Lower leg skin (tissue), 3 donors: ENCODE measurements around the gene BNIP5.

Source experiments
- POLR2A ChIP-seq, 2 donors: fragments of 450-650 bp; IDR thresholded peaks; one replicate each; pipeline ENCODE4 v1.6.1; 2016 to 2017; ENCODE audit warnings: antibody characterized with exemption in 2 of 2, mild to moderate bottlenecking in 1 of 2, moderate library complexity in 1 of 2
- TF ChIP-seq, protein P1 (sequence below), 3 donors: fragments of 450-650 bp; IDR thresholded peaks; one replicate each; pipeline ENCODE4 v1.5.1; 2016; ENCODE audit warnings: antibody characterized with exemption in 3 of 3, mild to moderate bottlenecking in 3 of 3, moderate library complexity in 2 of 3

DNA sequence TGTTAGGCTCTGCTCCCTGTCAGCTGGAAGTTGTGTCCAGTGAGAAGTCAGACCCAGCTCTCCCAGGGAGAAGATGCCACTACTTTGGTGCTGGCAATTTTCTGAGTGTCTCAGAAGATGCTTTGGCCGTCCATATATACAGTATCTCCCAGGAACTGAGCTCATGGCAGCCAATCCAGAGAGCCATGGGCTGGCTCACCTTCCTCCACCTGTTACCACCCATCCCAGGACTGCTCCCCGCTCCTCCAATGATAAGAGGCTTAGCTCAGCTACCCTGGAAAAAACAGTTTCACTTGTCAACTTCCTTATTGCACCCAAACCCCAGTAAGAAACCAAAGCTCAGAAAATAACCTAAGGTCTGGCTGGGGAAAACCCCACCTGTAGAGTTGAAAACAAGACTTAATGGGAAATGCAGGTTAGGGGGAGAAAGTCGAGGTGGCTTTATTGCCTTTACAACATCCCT is at the start of gene BNIP5:
- TF ChIP-seq, protein P1, sequence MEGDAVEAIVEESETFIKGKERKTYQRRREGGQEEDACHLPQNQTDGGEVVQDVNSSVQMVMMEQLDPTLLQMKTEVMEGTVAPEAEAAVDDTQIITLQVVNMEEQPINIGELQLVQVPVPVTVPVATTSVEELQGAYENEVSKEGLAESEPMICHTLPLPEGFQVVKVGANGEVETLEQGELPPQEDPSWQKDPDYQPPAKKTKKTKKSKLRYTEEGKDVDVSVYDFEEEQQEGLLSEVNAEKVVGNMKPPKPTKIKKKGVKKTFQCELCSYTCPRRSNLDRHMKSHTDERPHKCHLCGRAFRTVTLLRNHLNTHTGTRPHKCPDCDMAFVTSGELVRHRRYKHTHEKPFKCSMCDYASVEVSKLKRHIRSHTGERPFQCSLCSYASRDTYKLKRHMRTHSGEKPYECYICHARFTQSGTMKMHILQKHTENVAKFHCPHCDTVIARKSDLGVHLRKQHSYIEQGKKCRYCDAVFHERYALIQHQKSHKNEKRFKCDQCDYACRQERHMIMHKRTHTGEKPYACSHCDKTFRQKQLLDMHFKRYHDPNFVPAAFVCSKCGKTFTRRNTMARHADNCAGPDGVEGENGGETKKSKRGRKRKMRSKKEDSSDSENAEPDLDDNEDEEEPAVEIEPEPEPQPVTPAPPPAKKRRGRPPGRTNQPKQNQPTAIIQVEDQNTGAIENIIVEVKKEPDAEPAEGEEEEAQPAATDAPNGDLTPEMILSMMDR (IDR thresholded peaks at IDR 0.05) = no peak
- TF ChIP-seq POLR2A (IDR thresholded peaks at IDR 0.05) = no peak
